SK-N-SH (cell line): ENCODE measurements around the gene ACBD6. TPM values are rescaled to one million over a fixed set of nuclear protein-coding genes. Genes with fewer than 3 reads are reported as not detected.

Experiments
- CTCF ChIA-PET: fragments of 300-600, 350-600 bp; formaldehyde crosslinking; extraction: SDS; loops from one replicate; lab custom pipeline; 2021; lab: Yijun Ruan, JAX
- POLR2A ChIA-PET: fragments of 350-600 bp; sonication (Branson Sonifier 250); formaldehyde crosslinking; extraction: SDS; loops from one replicate; lab custom pipeline; 2020; ENCODE audit warnings: antibody characterized with exemption, inconsistent platforms; lab: Yijun Ruan, JAX
- DNase-seq: peaks from one replicate; pipeline ENCODE4 v3.0.0; 2012
- H2AFZ ChIP-seq: fragments of 200-600 bp; sonication (generic); 2 replicates; pipeline ENCODE4 v1.8.1; 2016; ENCODE audit warnings: antibody characterized with exemption, mild to moderate bottlenecking, low read depth
- H3F3A ChIP-seq: fragments of 200-600 bp; sonication (generic); replicated peaks from 2 replicates; pipeline ENCODE3; 2016; ENCODE audit warnings: antibody characterized with exemption, mild to moderate bottlenecking; ENCODE audit not compliant: insufficient read depth
- H3K27ac ChIP-seq, 2 experiments: fragments of 200-500 bp in 1 of 2; fragments of 200-600 bp in 1 of 2; sonication (Bioruptor generic) in 1 of 2; sonication (generic), shearing (Covaris generic) in 1 of 2; 2 replicates each; pipeline versions ENCODE4 v1.5.1 to v1.6.1; 2014 to 2016; ENCODE audit warnings: low read depth in 2 of 2, inconsistent platforms in 1 of 2, low read length in 1 of 2, mild to moderate bottlenecking in 1 of 2, mixed read lengths in 1 of 2
- H3K27me3 ChIP-seq: fragments of 200-600 bp; sonication (generic), shearing (Covaris generic); 2 replicates; pipeline ENCODE4 v1.6.1; 2016; ENCODE audit warnings: mixed run types; ENCODE audit not compliant: insufficient read depth
- H3K36me3 ChIP-seq, 2 experiments: fragments of 200-500 bp in 1 of 2; fragments of 200-600 bp in 1 of 2; sonication (Bioruptor generic) in 1 of 2; sonication (generic) in 1 of 2; replicated peaks in 1 of 2; 2 replicates each; pipeline versions ENCODE3 to v1.5.1; 2014 to 2016; ENCODE audit warnings: low read length in 1 of 2, mild to moderate bottlenecking in 1 of 2; ENCODE audit not compliant: insufficient read depth in 2 of 2, control insufficient read depth in 1 of 2
- H3K4me1 ChIP-seq, 2 experiments: fragments of 200-500 bp in 1 of 2; fragments of 200-600 bp in 1 of 2; sonication (Bioruptor generic) in 1 of 2; sonication (generic), shearing (Covaris generic) in 1 of 2; 2 replicates each; pipeline versions ENCODE4 v1.5.1 to v1.6.1; 2014 to 2016; ENCODE audit warnings: low read depth in 1 of 2, low read length in 1 of 2, mixed run types in 1 of 2; ENCODE audit not compliant: insufficient read depth in 2 of 2, control insufficient read depth in 1 of 2
- H3K4me2 ChIP-seq: fragments of 200-600 bp; sonication (generic), shearing (Covaris generic); 2 replicates; pipeline ENCODE4 v1.6.1; 2017; ENCODE audit warnings: mixed run types
- H3K4me3 ChIP-seq, 2 experiments: fragments of 200-500 bp in 1 of 2; fragments of 200-600 bp in 1 of 2; sonication (Bioruptor generic) in 1 of 2; sonication (generic), shearing (Covaris generic) in 1 of 2; 2 replicates each; pipeline versions ENCODE4 v1.5.1 to v1.8.1; 2014 to 2016; ENCODE audit warnings: low read depth in 2 of 2, inconsistent platforms in 1 of 2, low read length in 1 of 2, mild to moderate bottlenecking in 1 of 2, mixed read lengths in 1 of 2, moderate library complexity in 1 of 2
- H3K79me2 ChIP-seq: fragments of 200-600 bp; sonication (generic); 2 replicates; pipeline ENCODE4 v1.8.1; 2017; ENCODE audit warnings: mild to moderate bottlenecking; ENCODE audit not compliant: insufficient read depth
- H3K9ac ChIP-seq: fragments of 200-600 bp; sonication (generic); 2 replicates; pipeline ENCODE4 v1.6.1; 2017; ENCODE audit warnings: mixed run types
- H3K9me2 ChIP-seq: fragments of 200-600 bp; sonication (generic); 2 replicates; pipeline ENCODE4 v1.6.1; 2017; ENCODE audit warnings: mixed run types
- H3K9me3 ChIP-seq: fragments of 200-600 bp; sonication (generic); 2 replicates; pipeline ENCODE4 v1.6.1; 2017; ENCODE audit warnings: mixed run types, mild to moderate bottlenecking, moderate library complexity
- H4K20me1 ChIP-seq: fragments of 200-600 bp; sonication (generic); 2 replicates; pipeline ENCODE4 v1.6.1; 2017; ENCODE audit warnings: mild to moderate bottlenecking, mixed run types; ENCODE audit not compliant: insufficient read depth
- EP300 ChIP-seq, 2 experiments: IDR thresholded peaks; 2 replicates each; pipeline versions ENCODE4 v1.4.0 to v1.6.1; 2012; ENCODE audit warnings: borderline replicate concordance in 1 of 2, low read depth in 1 of 2, low read length in 1 of 2
- FOSL2 ChIP-seq: IDR thresholded peaks from 2 replicates; pipeline ENCODE4 v1.4.0; 2012; ENCODE audit warnings: low read depth, mild to moderate bottlenecking, moderate library complexity, borderline replicate concordance
- FOXJ3 ChIP-seq: sonication (generic); formaldehyde crosslinking; IDR thresholded peaks from 2 replicates; pipeline ENCODE4 v1.5.1; 2020; ENCODE audit warnings: mild to moderate bottlenecking, missing genetic modification reagents
- GABPA ChIP-seq: IDR thresholded peaks from 2 replicates; pipeline ENCODE4 v1.4.0; 2012; ENCODE audit warnings: low read depth, mild to moderate bottlenecking
- GATA2 ChIP-seq: sonication (generic); formaldehyde crosslinking; IDR thresholded peaks from 2 replicates; pipeline ENCODE4 v1.5.0; 2020; ENCODE audit warnings: mild to moderate bottlenecking, missing genetic modification reagents
- NFIC ChIP-seq: IDR thresholded peaks from 2 replicates; pipeline ENCODE4 v1.4.0; 2012; ENCODE audit warnings: borderline replicate concordance
- POLR2AphosphoS5 ChIP-seq: IDR thresholded peaks from 2 replicates; pipeline ENCODE4 v1.6.1; 2012; ENCODE audit warnings: low read depth, low read length
- RCOR1 ChIP-seq: fragments of 150-350 bp; IDR thresholded peaks from 2 replicates; pipeline ENCODE4 v1.6.1; 2017; ENCODE audit warnings: antibody characterized with exemption, low read length
- RXRA ChIP-seq: IDR thresholded peaks from 2 replicates; pipeline ENCODE4 v1.4.0; 2012; ENCODE audit warnings: low read depth, mild to moderate bottlenecking, borderline replicate concordance
- TCF12 ChIP-seq: IDR thresholded peaks from 2 replicates; pipeline ENCODE4 v1.4.0; 2012
- YY1 ChIP-seq: IDR thresholded peaks from 2 replicates; pipeline ENCODE4 v1.4.0; 2012; ENCODE audit warnings: low read depth, mild to moderate bottlenecking
- WGBS: methylation state at CpG from one replicate; pipeline ENCODE4 v1.1.6; 2017; ENCODE audit warnings: low lambda C conversion rate; 5-methylcytosine and 5-hydroxymethylcytosine counted together
- polyA plus RNA-seq, 3 experiments: library from polyadenylated mRNA; depleted of rRNA; stranded (reverse); fragments of >200 nt; gene quantifications; 2 replicates each; pipeline ENCODE4 v1.2.3, GENCODE V29; 2012
- TF ChIP-seq, protein P1 (sequence below): IDR thresholded peaks from 2 replicates; pipeline ENCODE4 v1.4.0; 2012; ENCODE audit warnings: low read depth, borderline replicate concordance
- TF ChIP-seq, protein P2 (sequence below): IDR thresholded peaks from 2 replicates; pipeline ENCODE4; 2012
- TF ChIP-seq, protein P3 (sequence below): fragments of 200-600 bp; sonication (generic); IDR thresholded peaks from 2 replicates; pipeline ENCODE4 v1.6.1; 2017; ENCODE audit warnings: antibody characterized with exemption, mild to moderate bottlenecking, moderate library complexity
- TF ChIP-seq, protein P4 (sequence below): IDR thresholded peaks from 2 replicates; pipeline ENCODE4 v1.4.0; 2012; ENCODE audit warnings: low read depth, borderline replicate concordance
- TF ChIP-seq, protein P5 (sequence below): fragments of 150-350 bp; IDR thresholded peaks from 2 replicates; pipeline ENCODE4 v1.6.1; 2017; ENCODE audit warnings: antibody characterized with exemption, low read length, low read depth, borderline replicate concordance

ACBD6 gene
- polyA plus RNA-seq, 1 of the 3 experiments (the other 2 are of a cell fraction), result 60.9 TPM

DNA sequence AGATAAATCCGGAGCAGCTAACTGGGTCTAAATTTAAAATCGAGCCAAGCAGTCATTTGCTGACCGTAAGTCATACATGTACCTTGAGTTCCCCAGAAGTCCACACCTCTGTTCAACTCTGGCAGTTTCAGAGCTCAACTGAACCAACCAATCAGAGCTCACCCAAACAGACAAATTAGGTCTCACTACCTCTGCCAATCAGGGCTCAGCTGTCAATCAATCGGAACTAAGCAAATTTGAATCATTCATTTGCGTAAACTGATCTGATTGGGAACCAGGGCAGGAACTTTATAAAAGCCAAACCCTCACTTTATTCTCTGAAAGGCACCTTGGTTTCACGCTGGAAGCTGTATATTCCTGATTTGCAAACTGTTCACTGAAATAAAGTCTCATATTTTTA, 11.2 kb upstream of the ACBD6 start:
- CTCF ChIA-PET, result interaction anchor here (0.8 to 9.8 kb wide), 3 partner anchors 11 to 350 kb away, joined by 3 to 157 read pairs (median 38); no protein-coding TSS in a partner anchor
- TF ChIP-seq, protein P1, sequence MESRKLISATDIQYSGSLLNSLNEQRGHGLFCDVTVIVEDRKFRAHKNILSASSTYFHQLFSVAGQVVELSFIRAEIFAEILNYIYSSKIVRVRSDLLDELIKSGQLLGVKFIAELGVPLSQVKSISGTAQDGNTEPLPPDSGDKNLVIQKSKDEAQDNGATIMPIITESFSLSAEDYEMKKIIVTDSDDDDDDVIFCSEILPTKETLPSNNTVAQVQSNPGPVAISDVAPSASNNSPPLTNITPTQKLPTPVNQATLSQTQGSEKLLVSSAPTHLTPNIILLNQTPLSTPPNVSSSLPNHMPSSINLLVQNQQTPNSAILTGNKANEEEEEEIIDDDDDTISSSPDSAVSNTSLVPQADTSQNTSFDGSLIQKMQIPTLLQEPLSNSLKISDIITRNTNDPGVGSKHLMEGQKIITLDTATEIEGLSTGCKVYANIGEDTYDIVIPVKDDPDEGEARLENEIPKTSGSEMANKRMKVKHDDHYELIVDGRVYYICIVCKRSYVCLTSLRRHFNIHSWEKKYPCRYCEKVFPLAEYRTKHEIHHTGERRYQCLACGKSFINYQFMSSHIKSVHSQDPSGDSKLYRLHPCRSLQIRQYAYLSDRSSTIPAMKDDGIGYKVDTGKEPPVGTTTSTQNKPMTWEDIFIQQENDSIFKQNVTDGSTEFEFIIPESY, result no peak
- TF ChIP-seq NFIC, result no peak
- no peak for TF ChIP-seq EP300 (IDR thresholded peaks at IDR 0.05; ENCODE audit: borderline replicate concordance in 1 of 2, low read depth in 1 of 2, low read length in 1 of 2)
- TF ChIP-seq, protein P2, sequence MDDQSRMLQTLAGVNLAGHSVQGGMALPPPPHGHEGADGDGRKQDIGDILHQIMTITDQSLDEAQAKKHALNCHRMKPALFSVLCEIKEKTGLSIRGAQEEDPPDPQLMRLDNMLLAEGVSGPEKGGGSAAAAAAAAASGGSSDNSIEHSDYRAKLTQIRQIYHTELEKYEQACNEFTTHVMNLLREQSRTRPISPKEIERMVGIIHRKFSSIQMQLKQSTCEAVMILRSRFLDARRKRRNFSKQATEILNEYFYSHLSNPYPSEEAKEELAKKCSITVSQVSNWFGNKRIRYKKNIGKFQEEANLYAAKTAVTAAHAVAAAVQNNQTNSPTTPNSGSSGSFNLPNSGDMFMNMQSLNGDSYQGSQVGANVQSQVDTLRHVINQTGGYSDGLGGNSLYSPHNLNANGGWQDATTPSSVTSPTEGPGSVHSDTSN, result no peak
- TF ChIP-seq POLR2AphosphoS5, result no peak
- TF ChIP-seq, protein P3, sequence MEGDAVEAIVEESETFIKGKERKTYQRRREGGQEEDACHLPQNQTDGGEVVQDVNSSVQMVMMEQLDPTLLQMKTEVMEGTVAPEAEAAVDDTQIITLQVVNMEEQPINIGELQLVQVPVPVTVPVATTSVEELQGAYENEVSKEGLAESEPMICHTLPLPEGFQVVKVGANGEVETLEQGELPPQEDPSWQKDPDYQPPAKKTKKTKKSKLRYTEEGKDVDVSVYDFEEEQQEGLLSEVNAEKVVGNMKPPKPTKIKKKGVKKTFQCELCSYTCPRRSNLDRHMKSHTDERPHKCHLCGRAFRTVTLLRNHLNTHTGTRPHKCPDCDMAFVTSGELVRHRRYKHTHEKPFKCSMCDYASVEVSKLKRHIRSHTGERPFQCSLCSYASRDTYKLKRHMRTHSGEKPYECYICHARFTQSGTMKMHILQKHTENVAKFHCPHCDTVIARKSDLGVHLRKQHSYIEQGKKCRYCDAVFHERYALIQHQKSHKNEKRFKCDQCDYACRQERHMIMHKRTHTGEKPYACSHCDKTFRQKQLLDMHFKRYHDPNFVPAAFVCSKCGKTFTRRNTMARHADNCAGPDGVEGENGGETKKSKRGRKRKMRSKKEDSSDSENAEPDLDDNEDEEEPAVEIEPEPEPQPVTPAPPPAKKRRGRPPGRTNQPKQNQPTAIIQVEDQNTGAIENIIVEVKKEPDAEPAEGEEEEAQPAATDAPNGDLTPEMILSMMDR, result no peak
- TF ChIP-seq TCF12, result no peak
- TF ChIP-seq, all 33 proteins: peak for 0

DNA sequence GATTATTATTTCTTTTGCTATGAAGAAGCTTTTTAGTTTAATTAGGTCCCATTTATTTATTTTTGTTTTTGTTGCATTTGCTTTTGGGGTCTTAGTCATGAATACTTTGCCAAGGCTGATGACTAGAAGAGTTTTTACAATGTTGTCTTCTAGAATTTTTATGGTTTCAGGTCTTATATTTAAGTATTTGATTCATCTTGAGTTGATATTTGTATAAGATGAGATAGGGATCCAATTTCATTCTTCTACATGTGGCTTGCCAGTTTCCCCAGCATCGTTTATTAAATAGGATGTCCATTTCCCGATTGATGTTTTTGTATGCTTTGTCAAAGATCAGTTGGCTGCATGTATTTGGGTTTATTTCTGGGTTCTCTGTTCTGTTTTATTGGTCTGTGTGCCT, 8.5 kb upstream of the ACBD6 start:
- Histone ChIP-seq H3F3A (peaks cover 10% of the 10 kb centered on the region), H3K4me2 (no peak overlapping the region), H3K9ac (no peak overlapping the region), H3K27me3 (no peaks in the 10 kb centered on the region), H3K27ac (no peak overlapping the region), H3K36me3 (no peaks in the 10 kb centered on the region), H3K9me3 (peaks cover 7% of the 10 kb centered on the region), H3K9me2 (no peaks in the 10 kb centered on the region), H3K79me2 (no peaks in the 10 kb centered on the region; the same call in 1 of the 2 replicates), H4K20me1 (no peaks in the 10 kb centered on the region), H3K4me1 (no peaks in the 10 kb centered on the region; a peak in 1 of 4 replicates), H2AFZ (no peak overlapping the region), H3K4me3 (no peak overlapping the region)
- WGBS, result 67% methylated on average over 2 of the region's 2 CpGs
- ChIA-PET POLR2A (no interaction called here), CTCF (interaction anchor here (0.8 to 9.8 kb wide), 2 partner anchors 323 to 353 kb away, joined by 3 to 157 read pairs; no protein-coding TSS in a partner anchor)
- no peak for TF ChIP-seq YY1
- TF ChIP-seq GABPA, result no peak
- TF ChIP-seq, protein P4, sequence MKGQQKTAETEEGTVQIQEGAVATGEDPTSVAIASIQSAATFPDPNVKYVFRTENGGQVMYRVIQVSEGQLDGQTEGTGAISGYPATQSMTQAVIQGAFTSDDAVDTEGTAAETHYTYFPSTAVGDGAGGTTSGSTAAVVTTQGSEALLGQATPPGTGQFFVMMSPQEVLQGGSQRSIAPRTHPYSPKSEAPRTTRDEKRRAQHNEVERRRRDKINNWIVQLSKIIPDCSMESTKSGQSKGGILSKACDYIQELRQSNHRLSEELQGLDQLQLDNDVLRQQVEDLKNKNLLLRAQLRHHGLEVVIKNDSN, result no peak
- TF ChIP-seq EP300 (IDR thresholded peaks at IDR 0.05; ENCODE audit: borderline replicate concordance in 1 of 2, low read depth in 1 of 2, low read length in 1 of 2), result no peak
- TF ChIP-seq FOXJ3 (CRISPR knock-in tag), result no peak
- TF ChIP-seq RXRA, result no peak
- TF ChIP-seq, protein P5, sequence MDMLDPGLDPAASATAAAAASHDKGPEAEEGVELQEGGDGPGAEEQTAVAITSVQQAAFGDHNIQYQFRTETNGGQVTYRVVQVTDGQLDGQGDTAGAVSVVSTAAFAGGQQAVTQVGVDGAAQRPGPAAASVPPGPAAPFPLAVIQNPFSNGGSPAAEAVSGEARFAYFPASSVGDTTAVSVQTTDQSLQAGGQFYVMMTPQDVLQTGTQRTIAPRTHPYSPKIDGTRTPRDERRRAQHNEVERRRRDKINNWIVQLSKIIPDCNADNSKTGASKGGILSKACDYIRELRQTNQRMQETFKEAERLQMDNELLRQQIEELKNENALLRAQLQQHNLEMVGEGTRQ, result no peak
- no peak for TF ChIP-seq GATA2
- TF ChIP-seq, protein P3, result no peak
- TF ChIP-seq RCOR1, result no peak
- TF ChIP-seq FOSL2, result no peak
- no peak for DNase-seq

More for the DNA sequence above, 11.2 kb upstream of the ACBD6 start:
- peaks cover 0 to 11% of the 10 kb centered on the region in 2 experiments; a peak in 2 of 4 replicates for H3K4me1 ChIP-seq
- POLR2A ChIA-PET, result no interaction called here
- H3K79me2 ChIP-seq, result no peaks in the 10 kb centered on the region; the same call in 1 of the 2 replicates
- H3K9me2 ChIP-seq, result no peaks in the 10 kb centered on the region
- no peak overlapping the region for H2AFZ ChIP-seq
- H3K27ac ChIP-seq, result no peak overlapping the region
- H3K9me3 ChIP-seq, result peaks cover 7% of the 10 kb centered on the region
- no peaks in the 10 kb centered on the region for H4K20me1 ChIP-seq
- H3K9ac ChIP-seq, result no peak overlapping the region
- no peak overlapping the region for H3K4me3 ChIP-seq
- H3K27me3 ChIP-seq, result no peaks in the 10 kb centered on the region
- H3F3A ChIP-seq, result peaks cover 7% of the 10 kb centered on the region
- H3K36me3 ChIP-seq, result no peaks in the 10 kb centered on the region
- WGBS, result 90% methylated on average over 6 of the region's 6 CpGs
- H3K4me2 ChIP-seq, result no peak overlapping the region
- DNase-seq, result no peak
